K562 (cell line): ENCODE data around the gene CD37. TPM values are rescaled to one million over a fixed set of nuclear protein-coding genes. Genes with fewer than 3 reads are reported as not detected.
A peak's percentile ranks its signal among the peaks of the same experiment; 100 is the strongest.

Source experiments
- ARNT ChIP-seq, 2 experiments: fragments of 450-650 bp; IDR thresholded peaks; 2 replicates each; pipeline ENCODE4 v1.6.1; 2016; ENCODE audit warnings: mild to moderate bottlenecking in 1 of 2
- BCL6 ChIP-seq: fragments of 250-450 bp; sonication (Bioruptor Pico); IDR thresholded peaks from 2 replicates; pipeline ENCODE4 v1.4.0; 2020
- BCOR ChIP-seq: fragments of 450-650 bp; IDR thresholded peaks from 2 replicates; pipeline ENCODE4 v1.6.1; 2016
- BRD9 ChIP-seq: fragments of 450-650 bp; IDR thresholded peaks from 2 replicates; pipeline ENCODE4 v1.6.1; 2018; ENCODE audit warnings: low read depth; ENCODE audit not compliant: partially characterized antibody
- DDX20 ChIP-seq: fragments of 450-650 bp; IDR thresholded peaks from 2 replicates; pipeline ENCODE4 v1.6.1; 2016; ENCODE audit warnings: missing genetic modification characterization, low read depth, mild to moderate bottlenecking, missing compliant biosample characterization, moderate library complexity
- GABPA ChIP-seq: fragments of 200-800 bp; sonication (Bioruptor generic); conservative IDR thresholded peaks from 2 replicates; pipeline ENCODE4 v1.6.1; 2016; ENCODE audit warnings: low read depth, missing genetic modification characterization, missing compliant biosample characterization
- HDAC3 ChIP-seq: fragments of 450-650 bp; IDR thresholded peaks from 2 replicates; pipeline ENCODE4 v1.6.1; 2018; ENCODE audit warnings: borderline replicate concordance, mild to moderate bottlenecking, moderate library complexity; ENCODE audit not compliant: partially characterized antibody
- KAT8 ChIP-seq: fragments of 450-650 bp; IDR thresholded peaks from 2 replicates; pipeline ENCODE4 v1.6.1; 2016; ENCODE audit warnings: low read depth, mild to moderate bottlenecking
- NCOA1 ChIP-seq: fragments of 450-650 bp; IDR thresholded peaks from 2 replicates; pipeline ENCODE4 v1.6.1; 2016; ENCODE audit warnings: low read depth
- NFIC ChIP-seq: fragments of 450-650 bp; IDR thresholded peaks from 2 replicates; pipeline ENCODE4 v1.6.1; 2017; ENCODE audit warnings: mild to moderate bottlenecking, inconsistent platforms
- NR2C2 ChIP-seq, 2 experiments: fragments of 200-800 bp in 1 of 2; sonication (Bioruptor generic) in 1 of 2; sonication (generic) in 1 of 2; formaldehyde crosslinking in 1 of 2; IDR thresholded peaks; 2 replicates each; pipeline versions ENCODE4 v1.6.1 to v1.8.0; 2016 to 2022; ENCODE audit warnings: mild to moderate bottlenecking in 1 of 2, missing compliant biosample characterization in 1 of 2, missing genetic modification characterization in 1 of 2, missing genetic modification reagents in 1 of 2
- POLR2G ChIP-seq: fragments of 200-400 bp; formaldehyde crosslinking; IDR thresholded peaks from 2 replicates; pipeline ENCODE4 v1.6.1; 2017; ENCODE audit warnings: low read depth, mild to moderate bottlenecking, antibody characterized with exemption, low read length, moderate library complexity
- RCOR1 ChIP-seq, 2 experiments: IDR thresholded peaks; 2 replicates each; pipeline ENCODE4 v1.6.1; 2012; ENCODE audit warnings: low read depth in 2 of 2, low read length in 2 of 2, borderline replicate concordance in 1 of 2, improper control_type of control experiment in 1 of 2
- SFPQ ChIP-seq: fragments of 200-400 bp; formaldehyde crosslinking; IDR thresholded peaks from 2 replicates; pipeline ENCODE4 v1.6.1; 2017; ENCODE audit warnings: mild to moderate bottlenecking, low read depth, low read length, moderate library complexity
- SNRNP70 ChIP-seq: fragments of 200-400 bp; formaldehyde crosslinking; optimal IDR thresholded peaks from 2 replicates; pipeline ENCODE3; 2017; ENCODE audit warnings: low read depth, low read length
- STAT5B ChIP-seq: fragments of 250-450 bp; sonication (Bioruptor Pico); IDR thresholded peaks from 2 replicates; pipeline ENCODE4 v1.8.0; 2021; ENCODE audit warnings: mild to moderate bottlenecking, inconsistent platforms
- SUPT5H ChIP-seq: fragments of 450-650 bp; IDR thresholded peaks from 2 replicates; pipeline ENCODE4 v1.6.1; 2016
- VEZF1 ChIP-seq: fragments of 200-800 bp; sonication (Bioruptor generic); IDR thresholded peaks from 2 replicates; pipeline ENCODE4 v1.6.1; 2017; ENCODE audit warnings: missing genetic modification characterization, missing compliant biosample characterization
- ZFX ChIP-seq: sonication (generic); formaldehyde crosslinking; IDR thresholded peaks from 2 replicates; pipeline ENCODE4 v1.8.0; 2022; ENCODE audit warnings: mild to moderate bottlenecking, missing genetic modification reagents, moderate library complexity
- ZNF263 ChIP-seq: sonication (generic); formaldehyde crosslinking; IDR thresholded peaks from 2 replicates; pipeline ENCODE4 v1.8.0; 2022; ENCODE audit warnings: mild to moderate bottlenecking, missing genetic modification reagents, borderline replicate concordance
- ZNF384 ChIP-seq: IDR thresholded peaks from 2 replicates; pipeline ENCODE4 v1.6.1; 2012; ENCODE audit warnings: low read depth, low read length, improper control_type of control experiment
- ZNF512 ChIP-seq: IDR thresholded peaks from 2 replicates; pipeline ENCODE4 v1.6.1; 2016; ENCODE audit warnings: missing genetic modification characterization, missing compliant biosample characterization
- polyA plus RNA-seq, 8 experiments: library from polyadenylated mRNA; depleted of rRNA in 4 of 8; stranded (reverse) in 5 of 8; unstranded in 3 of 8; fragments of >200 nt; fragmentation: Nextera tagmentation in 2 of 8; fragmentation: Illumina TruSeq in 1 of 8; extraction: Ambion mirVana in 2 of 8; extraction: Trizol in 1 of 8; gene quantifications; 2 replicates each; pipeline versions ENCODE4 v1.2.1 to v1.2.3, GENCODE V29; 2011 to 2014; ENCODE audit warnings: inconsistent platforms in 1 of 8, missing spikeins in 1 of 8
- total RNA-seq, 7 experiments: library from RNA; depleted of rRNA in 6 of 7; stranded (reverse); fragments of >200 nt in 6 of 7; fragmentation: Illumina TruSeq in 2 of 7; extraction: Trizol in 2 of 7; gene quantifications; 2 replicates each; pipeline versions ENCODE4 v1.2.1 to v1.2.3, GENCODE V29; 2011 to 2021; ENCODE audit warnings: low replicate concordance in 1 of 7

Gene CD37
- total and polyA plus RNA-seq, 9 of the 15 experiments (the other 6 are each of a cell fraction or from before 2014, with no cell fraction given), result 2.5 to 19.0 (median 7.4) TPM

- TF ChIP-seq ZFX (CRISPR knock-in tag) (peak; percentile 51; the same call in 1 of the 2 replicates), SUPT5H (peak; percentile 8; the same call in 1 of the 2 replicates), NCOA1 (no peak), ZNF384 (0 out of 2 replicates have a peak, but pooled peaks have one; percentile 32), STAT5B (CRISPR knock-in tag) (no peak), VEZF1 (CRISPR knock-in tag) (peak; percentile 35; the same call in 1 of the 2 replicates), BCOR (peak; percentile 64), GABPA (no peak), POLR2G (0 out of 2 replicates have a peak, but pooled peaks have one; percentile 37), ZNF263 (CRISPR knock-in tag) (peak; percentile 38; the same call in 1 of the 2 replicates), KAT8 (no peak), RCOR1 (IDR thresholded peaks at IDR 0.05; ENCODE audit: borderline replicate concordance in 1 of 2, low read depth in 2 of 2, low read length in 2 of 2) (no peak), DDX20 (no peak), SNRNP70 (no peak), ZNF512 (tag) (peak; percentile 74), ARNT (IDR thresholded peaks at IDR 0.05) (0 out of 4 replicates have a peak, but pooled peaks of 1 of the 2 experiments have one; percentile 8), NR2C2 (CRISPR knock-in tag; IDR thresholded peaks at IDR 0.05) (no peak), NR2C2 (tag; IDR thresholded peaks at IDR 0.05) (peak; percentile 9; the same call in 1 of the 2 replicates), HDAC3 (no peak), NFIC (0 out of 2 replicates have a peak, but pooled peaks have one; percentile 5), SFPQ (no peak), BCL6 (CRISPR knock-in tag) (no peak), BRD9 (peak; percentile 19)
Observed at GRCh38 chr19:49364083-49364737, 29.0 kb downstream of the CD37 start (continued).
